HG03064 (cell line): ENCODE data around the gene DUSP9.
A peak's percentile ranks its signal among the peaks of the same experiment; 100 is the strongest.
"Not testable (repeated sequence)": the region's sequence is repeated elsewhere in the genome, so short reads cannot be mapped to it uniquely, and the experiment has no call there.

Experiments used
- ATAC-seq: cut with Tn5 transposase; IDR thresholded peaks from one replicate; pipeline ENCODE4 v1.9.1; 2021; ENCODE audit warnings: low read depth; ENCODE audit not compliant: unreplicated experiment

Gene DUSP9

GRCh38 chrX:153646620-153647373, at the start of gene DUSP9:
Gene DUSP9, plus strand, starts transcription at chrX:153647203. Its CDS starts 751 bp downstream, at chrX:153647954.
- no peak for ATAC-seq

GRCh38 chrX:153598541-153599191, 48.3 kb upstream of the DUSP9 start, which contains the start of gene CCNQ:
Gene CCNQ, minus strand, starts transcription at chrX:153599139. Its CDS starts 66 bp downstream, at chrX:153599073.
- peak; percentile 47 for ATAC-seq

GRCh38 chrX:153599192-153600031, 47.6 kb upstream of the DUSP9 start:
- ATAC-seq = peak; percentile 71

- no peak for ATAC-seq
Measured at GRCh38 chrX:153600032-153600373, 47.0 kb upstream of the DUSP9 start.

DNA sequence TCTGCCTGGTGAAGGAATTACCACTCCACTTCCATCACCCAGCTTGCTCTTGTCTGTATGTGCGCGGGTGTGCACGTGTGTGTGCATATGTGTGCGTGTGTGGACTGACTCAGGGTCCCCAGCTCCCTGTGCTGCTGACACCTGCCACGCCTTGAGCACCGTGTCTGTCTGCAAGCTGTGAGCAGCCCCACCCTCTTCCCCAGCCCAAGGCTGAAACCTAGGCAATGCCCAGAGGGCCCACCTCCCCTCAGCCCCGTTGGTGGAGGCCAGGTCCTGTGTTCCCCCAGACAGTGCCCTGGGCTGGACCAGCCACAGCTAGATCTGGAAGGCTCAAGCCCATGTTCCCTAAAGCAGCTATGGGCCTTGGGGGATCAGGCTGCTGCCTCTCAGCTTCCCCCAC, 46.1 kb upstream of the DUSP9 start:
- no peak for ATAC-seq

- no peak for ATAC-seq
Measured at GRCh38 chrX:153601511-153602110, 45.4 kb upstream of the DUSP9 start.

DNA sequence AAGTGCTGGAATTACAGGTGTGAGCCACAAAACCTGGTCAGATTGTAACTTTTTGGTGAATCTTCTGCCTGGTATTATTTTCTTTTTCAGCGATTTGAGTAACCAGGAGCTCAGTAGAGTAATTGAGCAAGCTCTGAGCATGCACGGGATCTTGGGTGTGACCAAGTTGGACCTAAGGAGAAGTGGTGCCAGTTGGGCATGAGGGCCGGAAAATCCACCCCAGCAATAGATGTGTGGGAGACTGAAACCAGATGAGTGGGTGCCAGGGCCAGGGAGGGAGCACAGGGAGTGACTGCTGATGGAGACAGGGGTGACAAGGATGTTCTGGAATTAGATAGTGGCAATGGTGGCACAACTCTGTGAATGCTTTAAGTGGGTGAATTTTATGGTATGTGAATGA, 44.4 kb upstream of the DUSP9 start:
- ATAC-seq = no peak

DNA sequence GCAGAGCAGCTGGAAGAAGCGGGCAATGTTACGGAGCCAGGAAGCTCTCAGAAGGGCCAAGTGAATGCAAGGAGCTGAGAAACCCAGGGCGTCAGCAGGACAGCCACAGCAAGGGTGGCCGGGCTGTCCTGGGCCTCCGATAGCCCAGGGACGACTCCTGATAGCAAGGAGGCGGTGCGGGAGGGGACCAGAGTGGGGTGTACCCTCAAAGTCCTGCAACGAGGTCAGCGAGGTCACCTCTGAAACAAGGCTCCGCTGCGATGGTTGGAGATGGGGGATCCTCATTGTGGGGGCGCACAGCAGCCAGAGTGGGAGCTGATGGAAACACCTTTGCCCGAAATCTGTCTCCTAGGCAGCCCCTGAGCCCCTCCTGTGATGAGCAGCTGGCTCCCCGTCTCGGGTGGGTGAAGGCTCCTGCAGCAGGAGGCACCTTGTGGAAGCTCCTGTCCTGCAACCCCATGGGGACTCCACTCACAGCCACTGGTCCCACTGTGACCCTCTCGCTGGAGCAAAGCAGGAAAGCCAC, 43.8 kb upstream of the DUSP9 start:
- ATAC-seq = no peak

DNA sequence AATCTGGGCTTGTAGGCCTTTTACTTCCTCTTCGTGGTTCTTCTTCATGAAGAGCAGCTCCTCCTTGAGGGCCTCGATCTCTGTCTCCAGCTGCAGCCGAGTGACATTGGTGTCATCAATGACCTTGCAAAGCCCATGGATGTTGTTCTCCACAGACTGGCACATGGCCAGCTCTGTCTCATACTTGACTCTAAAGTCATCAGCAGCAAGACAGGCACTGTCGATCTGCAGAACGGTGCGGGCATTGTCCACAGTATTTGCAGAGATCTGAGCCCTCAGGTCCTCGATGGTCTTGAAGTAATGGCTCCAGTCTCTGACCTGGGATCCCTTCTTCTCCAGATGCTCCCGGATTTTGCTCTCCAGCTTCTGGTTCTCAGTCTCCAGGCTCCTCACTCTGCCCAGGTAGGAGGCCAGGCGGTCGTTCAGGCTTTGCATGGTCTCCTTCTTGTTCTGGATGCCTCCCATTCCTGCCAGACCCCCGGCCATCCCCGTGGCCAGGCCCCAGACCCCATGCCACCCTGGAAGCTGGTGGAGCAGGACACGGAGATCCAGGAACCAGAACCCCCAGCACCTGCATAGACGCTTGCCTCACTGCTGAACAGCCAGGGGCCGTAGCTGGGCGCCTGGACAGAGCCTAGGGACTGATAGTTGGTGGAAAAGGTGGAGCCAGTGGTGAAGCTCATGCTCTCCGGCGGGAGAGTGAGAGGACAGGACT, 42.2 kb upstream of the DUSP9 start:
- ATAC-seq = not testable (repeated sequence)

GRCh38 chrX:153606503-153606902, 40.5 kb upstream of the DUSP9 start:
- no peak for ATAC-seq

DNA sequence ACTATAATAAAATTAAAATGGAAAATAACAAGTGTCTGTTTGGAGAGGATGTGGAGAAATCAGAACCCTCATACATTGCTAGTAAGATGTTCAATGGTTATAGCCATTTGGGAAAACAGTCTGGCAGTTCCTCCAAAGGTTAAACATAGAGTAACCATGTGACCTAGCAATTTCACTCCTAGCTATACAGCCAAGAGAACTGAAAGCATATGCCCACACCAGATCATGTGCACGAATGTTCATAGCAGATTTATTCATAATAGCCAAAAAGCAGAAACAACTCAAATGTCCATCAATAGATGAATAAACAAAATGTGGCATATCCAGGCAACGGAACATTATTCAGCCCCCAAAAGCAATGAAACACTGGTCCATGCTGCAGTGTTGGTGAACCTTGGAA, 38.6 kb upstream of the DUSP9 start:
- no peak for ATAC-seq

DNA sequence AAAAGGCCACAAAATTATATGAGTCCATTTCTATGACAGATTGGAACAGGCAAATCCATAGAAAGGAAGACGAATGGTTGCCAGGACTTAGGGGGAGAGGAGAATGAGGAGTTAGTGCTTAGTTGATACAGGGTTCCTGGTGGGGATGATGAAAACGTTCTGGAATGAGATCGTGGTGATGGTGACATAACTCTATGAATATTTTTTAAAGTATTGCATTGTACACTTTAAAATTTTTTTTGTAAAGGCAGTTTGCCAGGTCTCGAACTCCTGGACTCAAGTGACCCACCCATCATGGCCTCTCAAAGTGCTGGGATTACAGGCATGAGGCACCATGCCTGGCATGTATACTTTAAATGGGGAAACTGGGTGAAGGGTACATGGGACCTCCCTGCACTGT, 38.2 kb upstream of the DUSP9 start:
- ATAC-seq = no peak

DNA sequence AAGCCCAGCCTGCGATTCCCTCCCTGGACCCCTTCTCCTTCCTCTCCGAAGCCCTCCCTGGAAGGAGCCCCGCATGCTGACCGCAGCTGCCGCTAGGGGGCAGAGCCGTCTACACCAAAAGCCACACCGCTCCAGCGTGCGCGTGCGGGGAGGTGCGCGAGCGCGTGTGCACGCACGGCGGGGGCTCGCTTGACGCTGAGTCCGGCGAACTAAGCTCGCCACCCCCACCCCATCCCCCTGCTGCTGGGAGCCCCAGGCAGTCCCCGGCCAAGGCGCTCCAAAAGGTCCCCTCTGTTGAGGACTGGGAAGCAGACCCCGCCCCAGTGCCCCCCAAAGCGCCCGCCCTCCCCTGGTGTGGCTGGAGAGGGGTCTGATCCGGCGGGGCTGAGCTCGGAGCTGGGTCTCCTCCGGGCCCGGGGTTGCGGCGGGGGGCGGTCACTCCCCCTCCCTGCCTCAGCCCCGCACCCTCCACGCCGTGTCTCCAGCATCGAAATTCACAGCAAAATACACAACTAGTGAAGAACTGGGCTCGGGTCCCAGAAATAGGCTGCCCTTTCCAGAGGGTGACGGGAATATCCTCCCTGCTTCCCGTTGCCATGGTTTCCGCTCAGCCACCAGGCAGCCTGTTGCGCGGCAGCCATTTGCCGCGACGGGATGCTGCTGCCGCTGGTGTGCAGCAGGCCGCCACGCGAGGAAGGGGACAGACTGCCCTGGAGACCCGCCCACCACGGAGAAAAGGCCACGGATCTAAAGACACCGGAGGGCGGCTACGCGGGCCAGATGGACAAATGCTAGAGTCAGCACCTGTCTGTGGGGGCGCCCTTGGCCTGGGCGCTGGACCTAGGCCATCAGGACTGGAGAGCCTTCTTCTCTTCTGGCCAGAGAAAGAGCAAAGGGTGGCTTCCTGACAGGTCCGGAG, 36.8 kb upstream of the DUSP9 start:
- no peak for ATAC-seq

DNA sequence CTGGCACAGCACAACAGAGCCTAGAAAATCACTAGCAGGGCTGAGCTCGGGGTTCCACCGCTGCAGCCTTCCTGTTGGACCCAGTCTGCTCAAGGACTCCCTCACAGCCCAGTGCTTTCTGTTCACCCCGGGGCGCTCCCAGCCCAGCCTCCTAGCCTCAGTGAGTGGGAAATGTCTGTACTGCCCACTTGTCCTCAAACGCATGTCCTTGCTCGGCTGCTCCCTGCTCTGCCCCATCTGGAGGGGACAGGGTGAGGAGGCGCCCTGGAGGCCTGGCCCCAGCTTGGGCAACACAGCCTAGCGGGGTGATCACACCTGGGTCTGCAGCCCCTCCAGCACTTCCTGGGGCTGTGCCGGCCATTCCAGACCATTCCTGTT, 36.2 kb upstream of the DUSP9 start:
- ATAC-seq = no peak

DNA sequence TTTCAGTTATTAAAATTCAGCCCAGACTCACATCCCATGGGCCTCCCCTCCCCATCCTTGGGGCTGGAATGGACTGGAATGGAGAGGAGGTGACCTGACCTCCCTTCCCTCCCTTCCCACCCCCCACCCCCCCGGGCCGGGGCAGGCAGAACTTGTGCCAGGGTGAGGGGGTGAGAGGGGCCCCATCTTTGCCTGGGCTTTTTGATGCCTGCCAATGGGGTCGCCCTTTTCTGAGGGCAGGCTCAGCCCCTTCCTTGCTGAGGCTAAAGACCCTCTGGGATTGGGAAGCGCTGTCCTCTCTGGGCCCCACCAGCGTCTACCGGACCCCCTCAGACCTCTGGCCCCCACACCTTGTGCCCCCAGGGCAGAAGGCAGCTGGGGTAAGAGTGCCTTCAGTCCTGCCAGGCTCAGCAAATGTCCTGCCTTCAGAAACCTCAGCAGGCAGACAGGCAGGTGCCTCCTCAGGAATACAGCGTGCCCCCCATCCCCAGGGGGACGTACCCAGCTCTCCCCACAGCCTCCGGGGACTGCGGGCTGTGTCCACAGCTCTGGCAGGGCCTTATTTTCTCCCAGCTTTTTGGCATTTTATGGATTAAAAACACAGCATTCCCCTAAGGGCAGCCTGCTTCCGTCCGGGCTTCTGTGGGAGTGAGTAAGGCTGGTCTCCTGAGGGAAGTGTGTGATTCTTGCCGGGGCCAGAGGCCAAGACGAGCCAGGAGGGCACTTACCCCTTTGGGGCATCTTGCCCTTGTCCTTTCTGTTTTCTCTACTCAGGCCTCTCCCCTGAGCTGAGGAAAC, 35.5 kb upstream of the DUSP9 start:
- no peak for ATAC-seq

DNA sequence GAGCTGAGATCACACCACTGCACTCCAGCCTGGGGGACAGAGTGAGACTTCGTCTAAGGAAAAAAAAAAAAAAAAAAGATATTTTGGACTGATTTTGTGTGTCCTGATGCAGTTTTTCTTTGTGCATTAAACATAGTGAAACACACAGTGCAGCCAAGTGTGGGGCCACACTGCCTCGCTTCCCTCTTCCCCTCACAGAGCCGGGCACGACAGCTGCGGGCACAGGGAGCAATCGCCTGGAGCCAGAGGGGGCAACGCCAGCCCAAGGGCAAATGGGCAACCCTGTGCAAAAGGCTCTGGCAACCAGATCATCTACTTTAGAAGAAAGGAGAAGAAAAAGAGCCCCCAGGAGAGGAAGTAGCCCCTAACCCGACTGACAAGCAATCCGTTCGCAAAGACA, 34.6 kb upstream of the DUSP9 start:
- ATAC-seq = no peak

GRCh38 chrX:153614818-153615217, 32.2 kb upstream of the DUSP9 start:
- ATAC-seq = no peak

- no peak for ATAC-seq
Measured at GRCh38 chrX:153620576-153620975, 26.4 kb upstream of the DUSP9 start.
